BLaER1 (cell line): ENCODE data around the gene RBM38.

Source experiments
- H3K27ac ChIP-seq: shearing (Covaris generic); formaldehyde crosslinking; 2 replicates; pipeline ENCODE4 v1.8.1; 2022
- H3K27me3 ChIP-seq: shearing (Covaris generic); formaldehyde crosslinking; 2 replicates; pipeline ENCODE4 v1.8.1; 2022
- H3K36me3 ChIP-seq: shearing (Covaris generic); formaldehyde crosslinking; 2 replicates; pipeline ENCODE4 v1.8.1; 2022
- H3K4me1 ChIP-seq: shearing (Covaris generic); formaldehyde crosslinking; 2 replicates; pipeline ENCODE4 v1.8.1; 2022
- H3K4me2 ChIP-seq: shearing (Covaris generic); formaldehyde crosslinking; 2 replicates; pipeline ENCODE4 v1.8.1; 2022
- H3K4me3 ChIP-seq: shearing (Covaris generic); formaldehyde crosslinking; 2 replicates; pipeline ENCODE4 v1.8.1; 2022
- H3K9ac ChIP-seq: shearing (Covaris generic); formaldehyde crosslinking; 2 replicates; pipeline ENCODE4 v1.8.1; 2022
- H3K9me3 ChIP-seq: shearing (Covaris generic); formaldehyde crosslinking; 2 replicates; pipeline ENCODE4 v1.8.1; 2022
- H4K20me1 ChIP-seq: shearing (Covaris generic); formaldehyde crosslinking; 2 replicates; pipeline ENCODE4 v1.8.1; 2022
- Cebpa-rat ChIP-seq: shearing (Covaris generic); IDR thresholded peaks from 2 replicates; pipeline ENCODE4 v1.8.1; 2022

The RBM38 gene

DNA sequence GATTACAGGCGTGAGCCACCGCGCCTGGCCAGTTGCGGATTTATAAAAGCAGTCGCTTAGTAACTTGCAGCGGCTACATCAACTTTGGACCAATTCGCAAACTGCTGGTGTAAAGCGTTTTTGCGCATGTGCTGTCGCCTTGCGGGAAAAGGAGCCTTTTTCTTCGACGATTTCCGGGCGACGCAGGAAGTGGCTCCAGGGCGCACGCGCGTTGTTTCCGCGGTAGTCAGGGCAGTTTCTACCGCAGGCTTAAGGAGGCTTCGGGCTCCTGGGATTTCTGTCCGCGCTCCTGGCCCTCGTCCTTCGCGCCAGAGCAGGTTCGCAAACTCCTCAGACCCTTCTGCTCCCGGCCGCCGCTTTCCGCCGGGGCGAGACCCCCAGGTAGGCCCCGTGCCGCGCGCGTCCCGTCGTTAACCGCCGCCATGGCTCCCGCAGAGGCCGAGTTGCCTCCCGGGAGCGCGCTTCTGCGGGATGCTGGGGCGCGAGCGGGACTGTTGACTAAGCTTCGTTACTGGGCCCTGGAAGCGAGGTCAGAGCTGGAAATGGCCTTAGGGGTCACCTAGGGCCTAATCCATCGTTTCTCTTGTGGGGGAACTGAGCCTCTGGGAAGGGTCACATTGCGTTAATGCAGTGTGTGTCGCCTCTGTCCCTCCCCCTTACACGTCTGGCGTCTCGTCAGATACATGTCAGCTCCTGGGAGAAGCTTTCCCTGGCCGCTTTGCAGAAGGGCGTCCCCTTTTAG lies 40.0 kb upstream of the RBM38 start, which contains the start of gene RAE1:
RAE1 (plus strand) TSS at position 214 of the 742 bp plus-strand sequence. CDS start 2,784 bp downstream, outside the sequence.
- no peaks in the 10 kb centered on the region for H3K9me3 ChIP-seq
- peaks cover 35% of the 10 kb centered on the region for H3K4me1 ChIP-seq
- peak within 1 kb of the TSS; percentile 95 for H3K27ac ChIP-seq
- peak within 1 kb of the TSS; percentile 98 for H3K4me2 ChIP-seq
- H3K9ac ChIP-seq: peak within 1 kb of the TSS; percentile 97
- no peaks in the 10 kb centered on the region for H3K27me3 ChIP-seq
- peaks cover 35% of the 10 kb centered on the region for H4K20me1 ChIP-seq
- H3K36me3 ChIP-seq: peaks cover 38% of the 10 kb centered on the region
- TF ChIP-seq Cebpa-rat: no peak
- H3K4me3 ChIP-seq: peak within 1 kb of the TSS; percentile 94

GRCh38 chr20:57352305-57352704 lies 38.9 kb upstream of the RBM38 start:
- Histone ChIP-seq H3K9me3 (no peaks in the 10 kb centered on the region), H3K27ac (no peak overlapping the region), H3K4me1 (peaks cover 35% of the 10 kb centered on the region), H3K27me3 (no peaks in the 10 kb centered on the region), H3K9ac (peak overlapping the region; percentile 97), H3K36me3 (peaks cover 38% of the 10 kb centered on the region), H3K4me3 (peak overlapping the region; percentile 94), H4K20me1 (peaks cover 35% of the 10 kb centered on the region), H3K4me2 (peak overlapping the region; percentile 98)
- no peak for TF ChIP-seq Cebpa-rat

DNA sequence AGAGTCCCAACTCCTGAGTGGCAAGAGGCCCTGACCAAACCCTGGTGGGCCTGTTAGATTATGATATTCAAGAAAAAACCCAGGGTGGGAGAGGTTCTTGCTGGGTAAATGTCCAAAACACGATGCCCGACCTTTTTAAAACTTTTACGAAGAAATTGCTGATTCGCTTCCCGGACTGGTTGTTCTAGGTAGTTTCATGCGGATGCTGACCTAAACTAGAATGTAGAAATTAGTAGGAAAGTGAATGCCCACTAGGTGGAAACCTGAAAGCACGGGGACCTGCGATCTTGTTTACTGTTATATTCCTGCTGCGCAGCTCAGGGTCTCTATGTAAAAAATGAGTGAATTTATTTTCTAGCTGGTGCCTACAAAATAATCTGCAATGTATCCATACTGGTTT lies 37.8 kb upstream of the RBM38 start:
- no peak overlapping the region for H3K4me2 ChIP-seq
- peaks cover 35% of the 10 kb centered on the region for H3K4me1 ChIP-seq
- H3K4me3 ChIP-seq: no peak overlapping the region
- no peak for TF ChIP-seq Cebpa-rat
- peaks cover 38% of the 10 kb centered on the region for H3K36me3 ChIP-seq
- H4K20me1 ChIP-seq: peaks cover 35% of the 10 kb centered on the region
- no peaks in the 10 kb centered on the region for H3K9me3 ChIP-seq
- no peaks in the 10 kb centered on the region for H3K27me3 ChIP-seq
- H3K9ac ChIP-seq: no peak overlapping the region
- H3K27ac ChIP-seq: no peak overlapping the region

DNA sequence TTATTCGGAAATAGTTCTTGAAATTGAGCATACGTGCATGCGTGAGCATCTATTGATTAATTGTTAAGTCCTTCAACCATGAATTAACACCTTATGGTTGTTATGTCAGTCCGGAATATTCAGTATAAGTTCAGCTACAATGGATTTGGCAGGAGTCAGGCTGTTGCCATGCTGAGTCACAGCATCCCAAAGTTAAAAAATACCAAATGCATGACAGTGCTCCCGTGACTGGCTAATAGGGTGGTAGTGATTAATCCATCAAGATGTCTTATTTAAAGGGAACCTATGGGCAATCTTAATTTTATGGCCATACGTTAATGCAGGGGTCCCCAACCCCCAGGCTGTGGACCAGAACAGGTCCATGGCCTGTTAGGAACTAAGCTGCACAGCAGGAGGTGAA lies 29.7 kb upstream of the RBM38 start:
- H3K27me3 ChIP-seq: no peaks in the 10 kb centered on the region
- no peak overlapping the region for H3K4me3 ChIP-seq
- H3K4me1 ChIP-seq: no peaks in the 10 kb centered on the region
- no peaks in the 10 kb centered on the region; the same call in 1 of the 2 replicates for H4K20me1 ChIP-seq
- H3K9me3 ChIP-seq: no peaks in the 10 kb centered on the region
- H3K9ac ChIP-seq: no peak overlapping the region
- no peak overlapping the region for H3K27ac ChIP-seq
- H3K36me3 ChIP-seq: no peaks in the 10 kb centered on the region; the same call in 1 of the 2 replicates
- H3K4me2 ChIP-seq: no peak overlapping the region
- no peak for TF ChIP-seq Cebpa-rat

GRCh38 chr20:57364451-57364850 lies 26.7 kb upstream of the RBM38 start:
- no peak overlapping the region for H3K27ac ChIP-seq
- no peaks in the 10 kb centered on the region; the same call in 1 of the 2 replicates for H3K36me3 ChIP-seq
- H3K27me3 ChIP-seq: no peaks in the 10 kb centered on the region
- no peak for TF ChIP-seq Cebpa-rat
- H3K9ac ChIP-seq: no peak overlapping the region
- H4K20me1 ChIP-seq: peaks cover 7% of the 10 kb centered on the region
- no peaks in the 10 kb centered on the region for H3K9me3 ChIP-seq
- no peaks in the 10 kb centered on the region for H3K4me1 ChIP-seq
- H3K4me3 ChIP-seq: no peak overlapping the region
- H3K4me2 ChIP-seq: no peak overlapping the region

DNA sequence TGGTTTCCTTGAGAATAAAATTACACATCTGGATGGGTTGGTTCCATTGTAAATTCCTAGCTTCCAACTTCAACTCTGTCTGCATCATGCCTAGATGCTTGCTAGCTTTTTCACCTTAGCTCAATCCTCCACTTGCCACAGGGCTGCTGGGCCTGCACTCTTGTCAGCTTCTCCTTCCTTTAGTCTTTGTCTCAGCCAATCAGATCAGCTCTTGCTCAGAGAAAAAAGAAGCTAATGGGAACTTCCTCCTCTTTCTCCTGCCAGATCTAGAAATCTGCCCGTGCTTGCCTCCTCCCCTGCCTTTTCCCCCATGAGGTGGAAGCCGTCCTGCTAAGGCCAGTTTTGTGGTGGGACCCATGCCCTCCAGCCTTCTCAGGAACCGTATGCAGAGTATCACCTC lies 21.6 kb upstream of the RBM38 start:
- H3K27ac ChIP-seq: no peak overlapping the region
- no peak for TF ChIP-seq Cebpa-rat
- H3K36me3 ChIP-seq: no peaks in the 10 kb centered on the region; the same call in 1 of the 2 replicates
- H4K20me1 ChIP-seq: peaks cover 50% of the 10 kb centered on the region
- no peaks in the 10 kb centered on the region for H3K9me3 ChIP-seq
- H3K4me3 ChIP-seq: no peak overlapping the region
- no peak overlapping the region for H3K4me2 ChIP-seq
- H3K4me1 ChIP-seq: no peaks in the 10 kb centered on the region
- no peak overlapping the region for H3K9ac ChIP-seq
- no peaks in the 10 kb centered on the region for H3K27me3 ChIP-seq

- peaks cover 57% of the 10 kb centered on the region for H4K20me1 ChIP-seq
- no peaks in the 10 kb centered on the region for H3K27me3 ChIP-seq
- H3K4me1 ChIP-seq: no peaks in the 10 kb centered on the region
- TF ChIP-seq Cebpa-rat: no peak
- no peaks in the 10 kb centered on the region; the same call in 1 of the 2 replicates for H3K36me3 ChIP-seq
- no peak overlapping the region for H3K4me2 ChIP-seq
- no peak overlapping the region for H3K4me3 ChIP-seq
- H3K9me3 ChIP-seq: no peaks in the 10 kb centered on the region
- no peak overlapping the region for H3K9ac ChIP-seq
- no peak overlapping the region for H3K27ac ChIP-seq
These were observed 20.9 kb upstream of the RBM38 start for GRCh38 chr20:57370316-57370715.

DNA sequence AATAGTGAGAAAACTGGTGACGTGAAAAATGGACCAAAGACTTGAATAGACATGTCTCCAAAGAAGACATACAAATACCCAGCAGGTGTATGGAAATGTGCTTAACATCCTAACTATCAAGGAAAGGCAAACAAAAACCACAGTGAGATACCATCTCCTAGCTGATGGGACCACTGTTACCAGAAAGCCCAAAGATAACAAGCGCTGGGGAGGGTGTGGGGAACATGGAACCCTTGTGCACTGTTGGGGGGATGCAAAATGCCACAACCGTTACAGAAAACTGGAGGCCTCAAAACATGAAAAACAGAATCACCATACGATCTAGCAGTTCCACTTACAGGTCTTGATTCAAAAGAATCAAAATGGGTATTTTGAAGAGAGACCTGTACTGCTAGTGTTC lies 19.8 kb upstream of the RBM38 start:
- Histone ChIP-seq H3K4me2 (no peak overlapping the region), H4K20me1 (peaks cover 67% of the 10 kb centered on the region)

GRCh38 chr20:57372157-57372556 lies 19.0 kb upstream of the RBM38 start:
- no peak overlapping the region for H3K4me2 ChIP-seq
- H3K27me3 ChIP-seq: no peaks in the 10 kb centered on the region
- TF ChIP-seq Cebpa-rat: no peak
- peaks cover 75% of the 10 kb centered on the region for H4K20me1 ChIP-seq
- no peak overlapping the region for H3K9ac ChIP-seq
- no peaks in the 10 kb centered on the region for H3K9me3 ChIP-seq
- H3K36me3 ChIP-seq: no peaks in the 10 kb centered on the region; the same call in 1 of the 2 replicates
- H3K4me3 ChIP-seq: no peak overlapping the region
- H3K4me1 ChIP-seq: no peaks in the 10 kb centered on the region
- no peak overlapping the region for H3K27ac ChIP-seq

More for the DNA sequence above, 19.8 kb upstream of the RBM38 start:
- H3K9me3 ChIP-seq: no peaks in the 10 kb centered on the region
- no peaks in the 10 kb centered on the region for H3K4me1 ChIP-seq
- H3K27ac ChIP-seq: no peak overlapping the region
- H3K9ac ChIP-seq: no peak overlapping the region
- H3K27me3 ChIP-seq: no peaks in the 10 kb centered on the region
- no peaks in the 10 kb centered on the region; the same call in 1 of the 2 replicates for H3K36me3 ChIP-seq
- H3K4me3 ChIP-seq: no peak overlapping the region
- no peak for TF ChIP-seq Cebpa-rat

DNA sequence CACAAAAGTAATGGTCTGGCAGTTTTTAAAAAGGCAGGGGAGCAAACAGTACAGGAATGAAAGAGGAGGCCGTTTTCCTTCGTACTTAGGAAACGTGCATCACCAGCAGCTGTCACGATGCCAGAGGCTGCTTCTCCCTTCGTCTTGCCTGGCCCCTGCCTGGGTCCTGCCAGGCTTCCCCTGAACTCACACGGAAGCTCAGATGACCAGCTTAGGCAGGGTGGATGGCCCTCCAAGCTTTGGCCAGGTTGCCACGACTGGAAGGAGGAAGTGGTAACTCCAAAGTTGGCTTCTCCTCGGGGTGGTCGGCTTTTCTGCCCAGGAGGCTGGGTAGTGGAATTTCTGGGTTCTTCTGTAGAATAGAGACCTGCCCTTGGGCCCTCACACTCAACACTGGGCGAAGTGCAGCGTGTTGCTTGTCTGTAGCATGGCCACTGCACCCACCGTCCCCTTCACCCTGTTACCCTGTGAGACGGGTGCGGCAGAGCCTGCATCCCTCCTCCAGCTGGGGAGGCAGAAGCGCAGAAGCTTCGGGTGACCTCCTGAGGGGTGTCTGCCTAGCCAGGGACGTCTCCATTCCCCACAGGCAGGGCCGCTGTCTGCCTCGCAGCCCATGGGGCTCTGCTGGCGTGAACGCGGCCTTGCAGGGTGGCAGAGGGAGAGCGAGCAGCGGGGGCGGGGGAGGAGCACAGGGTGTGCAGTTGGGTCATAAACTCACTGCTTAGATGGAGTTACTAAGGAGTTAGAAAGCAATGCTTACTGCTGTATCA lies 18.4 kb upstream of the RBM38 start:
- peaks cover 81% of the 10 kb centered on the region for H4K20me1 ChIP-seq
- H3K4me3 ChIP-seq: no peak overlapping the region
- H3K9me3 ChIP-seq: no peaks in the 10 kb centered on the region
- H3K4me1 ChIP-seq: no peaks in the 10 kb centered on the region
- no peaks in the 10 kb centered on the region for H3K27me3 ChIP-seq
- H3K27ac ChIP-seq: no peak overlapping the region
- no peak for TF ChIP-seq Cebpa-rat
- H3K36me3 ChIP-seq: no peaks in the 10 kb centered on the region; the same call in 1 of the 2 replicates
- no peak overlapping the region for H3K9ac ChIP-seq
- H3K4me2 ChIP-seq: no peak overlapping the region
